MM.1S (cell line): ENCODE measurements around the gene ATP5F1E.

Source experiments
- DNase-seq: peaks from one replicate; pipeline ENCODE4 v3.0.0-alpha.2; 2015
- H2AFZ ChIP-seq: fragments of 300-600 bp; sonication (generic); 2 replicates; pipeline ENCODE4 v1.6.0; 2016; ENCODE audit warnings: antibody characterized with exemption, low read length
- H3F3A ChIP-seq: fragments of 300-600 bp; sonication (generic); 2 replicates; pipeline ENCODE4 v1.6.1; 2016; ENCODE audit warnings: mild to moderate bottlenecking, antibody characterized with exemption, low read length, moderate library complexity, mixed read lengths; ENCODE audit not compliant: insufficient read depth
- H3K27ac ChIP-seq: fragments of 300-600 bp; sonication (generic); 2 replicates; pipeline ENCODE4 v1.5.1; 2016; ENCODE audit warnings: mild to moderate bottlenecking, low read length
- H3K27me3 ChIP-seq: fragments of 300-600 bp; sonication (generic); replicated peaks from 2 replicates; pipeline ENCODE4 v1.6.0; 2016; ENCODE audit warnings: low read length; ENCODE audit not compliant: insufficient read depth
- H3K36me3 ChIP-seq: fragments of 300-600 bp; sonication (generic); replicated peaks from 2 replicates; pipeline ENCODE4 v1.6.1; 2016; ENCODE audit warnings: mild to moderate bottlenecking, low read length, mixed read lengths; ENCODE audit not compliant: insufficient read depth
- H3K4me1 ChIP-seq: fragments of 300-600 bp; sonication (generic); 2 replicates; pipeline ENCODE4 v1.6.1; 2016; ENCODE audit warnings: low read length, mixed read lengths
- H3K4me2 ChIP-seq: fragments of 300-600 bp; sonication (generic); 2 replicates; pipeline ENCODE4 v1.6.0; 2016; ENCODE audit warnings: low read depth, low read length
- H3K4me3 ChIP-seq: fragments of 300-600 bp; sonication (generic); 2 replicates; pipeline ENCODE4 v1.5.1; 2016; ENCODE audit warnings: low read length, mixed read lengths
- H3K79me2 ChIP-seq: fragments of 300-600 bp; sonication (generic); 2 replicates; pipeline ENCODE4 v1.6.1; 2016; ENCODE audit warnings: mixed run types, low read length, mixed read lengths
- H3K9ac ChIP-seq: fragments of 300-600 bp; sonication (generic); 2 replicates; pipeline ENCODE4 v1.6.1; 2016; ENCODE audit warnings: low read length, mixed read lengths
- H3K9me2 ChIP-seq: fragments of 300-600 bp; sonication (generic); replicated peaks from 2 replicates; pipeline ENCODE4 v1.6.1; 2016; ENCODE audit warnings: mild to moderate bottlenecking, low read length, mixed read lengths; ENCODE audit not compliant: insufficient read depth
- H3K9me3 ChIP-seq: fragments of 300-600 bp; sonication (generic); replicated peaks from 2 replicates; pipeline ENCODE4 v1.6.1; 2016; ENCODE audit warnings: mild to moderate bottlenecking, low read length, mixed read lengths; ENCODE audit not compliant: insufficient read depth
- H4K20me1 ChIP-seq: fragments of 300-600 bp; sonication (generic); 2 replicates; pipeline ENCODE4 v1.6.1; 2016; ENCODE audit warnings: mild to moderate bottlenecking, low read length, moderate library complexity, mixed read lengths; ENCODE audit not compliant: insufficient read depth
- EZH2 ChIP-seq: fragments of 300-600 bp; sonication (generic); optimal IDR thresholded peaks from 2 replicates; pipeline ENCODE3; 2017; ENCODE audit warnings: low read depth, mild to moderate bottlenecking, antibody characterized with exemption, low read length, mixed read lengths
- EZH2phosphoT487 ChIP-seq: fragments of 300-600 bp; sonication (generic); IDR thresholded peaks from 2 replicates; pipeline ENCODE4 v1.6.1; 2018; ENCODE audit warnings: antibody characterized with exemption, low read length
- TF ChIP-seq, protein P1 (sequence below): fragments of 300-600 bp; sonication (generic); IDR thresholded peaks from 2 replicates; pipeline ENCODE4 v1.5.1; 2016; ENCODE audit warnings: antibody characterized with exemption, low read length, mixed read lengths

ATP5F1E gene

DNA sequence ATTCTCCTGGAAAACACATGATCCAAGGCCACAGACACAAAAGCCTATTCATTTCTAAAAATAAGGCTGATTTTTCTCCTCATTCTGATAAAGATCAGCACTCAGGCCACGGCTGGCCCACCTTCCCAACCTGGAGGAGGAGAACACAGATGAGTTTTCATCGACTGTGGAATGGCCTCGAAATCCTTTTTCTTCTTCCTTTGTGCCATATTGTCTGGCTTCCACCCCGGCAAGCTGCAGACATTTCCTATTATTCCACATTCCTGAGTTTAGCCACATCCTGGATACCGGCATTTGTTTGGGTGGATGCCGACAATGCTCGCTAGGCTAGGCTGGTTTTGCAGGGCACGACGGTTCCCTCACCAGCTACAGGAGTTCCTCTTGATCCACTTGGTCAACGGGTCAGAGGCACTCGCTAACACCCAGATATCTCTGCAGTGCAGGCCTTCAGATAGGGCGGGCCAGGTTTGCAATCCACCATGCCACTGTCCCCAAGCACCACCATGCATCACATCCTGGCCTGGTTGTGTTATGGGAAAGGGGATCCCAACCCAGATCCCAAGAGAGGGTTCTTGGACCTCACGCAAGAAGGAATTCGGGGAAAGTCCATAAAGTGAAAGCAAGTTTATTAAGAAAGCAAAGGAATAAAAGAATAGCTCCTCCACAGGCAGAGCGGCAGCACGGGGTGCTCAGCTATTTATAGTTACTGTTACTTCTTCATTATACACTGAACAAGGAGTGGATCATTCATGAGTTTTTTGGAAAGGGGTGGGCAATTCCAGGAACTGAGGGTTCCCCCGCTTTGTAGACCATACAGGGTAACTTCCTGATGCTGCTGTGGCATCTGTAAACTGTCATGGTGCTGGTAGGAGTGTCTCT, 20.9 kb downstream of the ATP5F1E start:
- Histone ChIP-seq H3K9ac (no peak overlapping the region), H4K20me1 (no peaks in the 10 kb centered on the region), H3K9me3 (no peaks in the 10 kb centered on the region), H3K27ac (no peak overlapping the region), H3K9me2 (no peaks in the 10 kb centered on the region), H2AFZ (no peak overlapping the region), H3K36me3 (no peaks in the 10 kb centered on the region), H3K4me2 (no peak overlapping the region), H3F3A (peaks cover under 1% of the 10 kb centered on the region; the same call in 1 of the 2 replicates), H3K4me1 (peaks cover 10% of the 10 kb centered on the region), H3K4me3 (no peak overlapping the region), H3K79me2 (no peaks in the 10 kb centered on the region), H3K27me3 (no peaks in the 10 kb centered on the region)
- no peak for TF ChIP-seq EZH2phosphoT487
- TF ChIP-seq EZH2: no peak
- TF ChIP-seq, protein P1, sequence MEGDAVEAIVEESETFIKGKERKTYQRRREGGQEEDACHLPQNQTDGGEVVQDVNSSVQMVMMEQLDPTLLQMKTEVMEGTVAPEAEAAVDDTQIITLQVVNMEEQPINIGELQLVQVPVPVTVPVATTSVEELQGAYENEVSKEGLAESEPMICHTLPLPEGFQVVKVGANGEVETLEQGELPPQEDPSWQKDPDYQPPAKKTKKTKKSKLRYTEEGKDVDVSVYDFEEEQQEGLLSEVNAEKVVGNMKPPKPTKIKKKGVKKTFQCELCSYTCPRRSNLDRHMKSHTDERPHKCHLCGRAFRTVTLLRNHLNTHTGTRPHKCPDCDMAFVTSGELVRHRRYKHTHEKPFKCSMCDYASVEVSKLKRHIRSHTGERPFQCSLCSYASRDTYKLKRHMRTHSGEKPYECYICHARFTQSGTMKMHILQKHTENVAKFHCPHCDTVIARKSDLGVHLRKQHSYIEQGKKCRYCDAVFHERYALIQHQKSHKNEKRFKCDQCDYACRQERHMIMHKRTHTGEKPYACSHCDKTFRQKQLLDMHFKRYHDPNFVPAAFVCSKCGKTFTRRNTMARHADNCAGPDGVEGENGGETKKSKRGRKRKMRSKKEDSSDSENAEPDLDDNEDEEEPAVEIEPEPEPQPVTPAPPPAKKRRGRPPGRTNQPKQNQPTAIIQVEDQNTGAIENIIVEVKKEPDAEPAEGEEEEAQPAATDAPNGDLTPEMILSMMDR: no peak
- no peak for DNase-seq

DNA sequence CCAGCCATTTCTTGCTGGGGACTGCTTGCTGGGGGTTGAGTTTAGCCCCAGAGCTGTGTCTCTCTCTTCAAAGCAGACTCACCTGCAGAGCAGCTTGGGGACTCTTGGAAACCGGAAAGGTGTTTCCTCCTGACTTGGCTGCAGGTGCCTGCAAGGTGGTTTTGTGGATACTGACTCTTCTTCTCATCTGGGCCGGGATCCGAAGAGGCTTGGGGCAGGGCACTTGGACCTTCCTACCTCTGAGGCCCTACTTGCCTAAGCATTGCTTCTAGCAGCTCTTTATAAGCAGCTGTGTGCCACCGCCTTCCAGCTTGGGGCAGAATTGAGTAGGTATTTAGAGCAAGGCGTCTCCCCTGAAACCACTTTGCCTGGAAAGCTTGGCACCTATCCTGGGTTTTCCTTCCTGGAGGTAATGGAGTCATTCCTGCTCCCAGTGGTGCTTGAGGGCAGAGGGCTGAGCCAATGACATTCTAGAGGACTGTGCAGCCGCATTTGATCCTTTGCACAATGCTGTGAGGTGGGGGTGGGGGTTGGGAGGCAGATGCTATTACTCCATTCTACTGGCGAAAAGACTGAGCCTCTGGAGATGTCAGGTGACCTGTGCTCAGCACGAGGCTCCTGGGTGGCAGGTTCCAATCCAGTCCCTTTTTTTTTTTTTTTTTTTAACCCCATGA, 21.7 kb downstream of the ATP5F1E start:
- Histone ChIP-seq H3K9me3 (no peaks in the 10 kb centered on the region), H3K36me3 (no peaks in the 10 kb centered on the region), H3K9me2 (no peaks in the 10 kb centered on the region), H2AFZ (no peak overlapping the region), H4K20me1 (no peaks in the 10 kb centered on the region), H3K27ac (no peak overlapping the region), H3K27me3 (no peaks in the 10 kb centered on the region), H3K4me3 (no peak overlapping the region), H3K4me2 (no peak overlapping the region), H3F3A (peaks cover 8% of the 10 kb centered on the region), H3K9ac (no peak overlapping the region), H3K4me1 (peaks cover 16% of the 10 kb centered on the region), H3K79me2 (no peaks in the 10 kb centered on the region)
- no peak for DNase-seq
- TF ChIP-seq EZH2: no peak
- TF ChIP-seq, protein P1: no peak
- TF ChIP-seq EZH2phosphoT487: no peak

DNA sequence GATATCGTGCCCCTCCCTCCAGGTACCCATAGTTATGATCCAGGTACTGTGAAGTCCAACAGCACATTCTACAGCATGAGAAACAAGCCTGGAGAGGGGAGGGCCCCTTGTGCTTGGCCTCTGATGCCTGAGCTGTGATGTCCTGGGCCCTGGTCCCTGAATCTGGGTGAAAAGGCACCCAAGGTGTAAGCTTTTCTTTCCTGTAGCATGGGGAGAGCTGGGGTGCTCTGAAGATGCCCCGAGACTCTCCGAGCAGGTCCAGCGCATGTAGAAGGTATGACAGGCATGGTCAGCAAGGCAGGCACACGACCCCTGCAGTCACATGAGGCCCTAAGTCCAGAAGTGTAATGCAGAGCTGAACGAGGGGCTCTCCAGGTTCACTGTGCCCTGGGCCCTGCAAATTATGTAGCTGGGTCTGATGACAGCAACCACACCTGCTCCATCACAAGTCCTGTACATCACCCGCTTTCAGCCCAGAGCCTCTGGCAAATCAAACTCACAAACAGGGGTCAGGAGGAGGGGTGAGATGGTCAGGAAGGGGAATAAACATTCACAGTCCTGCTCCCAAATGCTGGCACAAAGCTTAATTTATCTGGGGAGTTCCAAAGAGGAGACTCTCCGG, 23.3 kb downstream of the ATP5F1E start:
- H2AFZ ChIP-seq: no peak overlapping the region
- peaks cover 23% of the 10 kb centered on the region for H3F3A ChIP-seq
- no peaks in the 10 kb centered on the region for H3K79me2 ChIP-seq
- no peak overlapping the region for H3K9ac ChIP-seq
- no peak for DNase-seq
- no peaks in the 10 kb centered on the region for H3K36me3 ChIP-seq
- H3K4me2 ChIP-seq: no peak overlapping the region
- no peaks in the 10 kb centered on the region for H3K9me3 ChIP-seq
- no peaks in the 10 kb centered on the region for H4K20me1 ChIP-seq
- peaks cover 31% of the 10 kb centered on the region for H3K4me1 ChIP-seq
- no peaks in the 10 kb centered on the region for H3K27me3 ChIP-seq
- no peak overlapping the region for H3K27ac ChIP-seq
- H3K4me3 ChIP-seq: no peak overlapping the region
- no peaks in the 10 kb centered on the region for H3K9me2 ChIP-seq
- TF ChIP-seq EZH2: no peak
